Sigmoid colon (tissue), 4 donors: ENCODE results near the gene NLGN1.

Experiments
- POLR2AphosphoS5 ChIP-seq, 4 donors: sonication (generic); formaldehyde crosslinking; IDR thresholded peaks; one replicate each; pipeline ENCODE4 v1.6.1; 2017; ENCODE audit warnings: antibody characterized with exemption in 4 of 4
- TF ChIP-seq, protein P1 (sequence below), 4 experiments: fragments of 450-650 bp in 3 of 4; fragments of 200-600 bp in 1 of 4; IDR thresholded peaks; one replicate each; pipeline ENCODE4 v1.5.1; 2016 to 2019; ENCODE audit warnings: antibody characterized with exemption in 4 of 4, mild to moderate bottlenecking in 3 of 4, moderate library complexity in 2 of 4

DNA sequence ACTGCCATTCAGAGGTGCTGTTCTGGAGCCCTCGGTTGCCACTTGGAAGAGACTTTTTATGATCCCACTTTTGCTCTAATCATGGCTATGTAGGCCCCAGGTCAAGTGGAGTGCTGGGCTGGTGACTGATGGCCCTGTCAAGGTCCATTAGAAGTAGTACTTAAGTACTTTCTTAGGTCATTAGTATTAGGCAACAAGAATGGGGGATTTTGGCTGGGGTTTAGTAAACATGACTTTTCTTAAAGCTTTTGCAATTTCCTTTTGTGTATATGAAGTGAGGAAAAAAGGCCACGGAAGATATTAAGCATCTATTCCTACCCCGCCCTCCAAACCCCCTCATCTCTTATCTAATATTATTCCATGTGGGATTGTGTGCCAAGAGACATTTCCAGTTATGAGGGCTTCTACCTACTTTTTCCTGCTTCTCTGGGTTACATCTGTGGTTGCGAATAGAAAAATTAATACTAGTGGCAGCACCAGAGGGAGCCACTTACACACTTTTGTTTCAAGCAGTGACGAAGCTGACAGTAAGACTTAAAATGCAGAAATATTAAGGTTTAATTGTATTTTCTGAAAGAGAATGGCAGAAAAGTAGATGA, 13.9 kb downstream of the NLGN1 start:
- no peak for TF ChIP-seq POLR2AphosphoS5 (IDR thresholded peaks at IDR 0.05)
- TF ChIP-seq, protein P1, sequence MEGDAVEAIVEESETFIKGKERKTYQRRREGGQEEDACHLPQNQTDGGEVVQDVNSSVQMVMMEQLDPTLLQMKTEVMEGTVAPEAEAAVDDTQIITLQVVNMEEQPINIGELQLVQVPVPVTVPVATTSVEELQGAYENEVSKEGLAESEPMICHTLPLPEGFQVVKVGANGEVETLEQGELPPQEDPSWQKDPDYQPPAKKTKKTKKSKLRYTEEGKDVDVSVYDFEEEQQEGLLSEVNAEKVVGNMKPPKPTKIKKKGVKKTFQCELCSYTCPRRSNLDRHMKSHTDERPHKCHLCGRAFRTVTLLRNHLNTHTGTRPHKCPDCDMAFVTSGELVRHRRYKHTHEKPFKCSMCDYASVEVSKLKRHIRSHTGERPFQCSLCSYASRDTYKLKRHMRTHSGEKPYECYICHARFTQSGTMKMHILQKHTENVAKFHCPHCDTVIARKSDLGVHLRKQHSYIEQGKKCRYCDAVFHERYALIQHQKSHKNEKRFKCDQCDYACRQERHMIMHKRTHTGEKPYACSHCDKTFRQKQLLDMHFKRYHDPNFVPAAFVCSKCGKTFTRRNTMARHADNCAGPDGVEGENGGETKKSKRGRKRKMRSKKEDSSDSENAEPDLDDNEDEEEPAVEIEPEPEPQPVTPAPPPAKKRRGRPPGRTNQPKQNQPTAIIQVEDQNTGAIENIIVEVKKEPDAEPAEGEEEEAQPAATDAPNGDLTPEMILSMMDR (IDR thresholded peaks at IDR 0.05), result peak in 3 of 4 experiments; percentile 14 to 42 (median 40)
